Activated CD8-positive, alpha-beta T cell treated with anti-CD3 and anti-CD28 coated beads for 36 hours (primary cell): ENCODE data around the gene TRIM27. TPM values are rescaled to one million over a fixed set of nuclear protein-coding genes. Genes with fewer than 3 reads are reported as not detected.
"Not testable (repeated sequence)": the region's sequence is repeated elsewhere in the genome, so short reads cannot be mapped to it uniquely, and the experiment has no call there.

Source experiments
- ATAC-seq: fragments of 200-7000 bp; cut with Tn5 transposase; one replicate; pipeline ENCODE4 v1.10.0; 2021; ENCODE audit warnings: mild to moderate bottlenecking, moderate library complexity
- CTCF ChIA-PET: fragments of 350-600 bp; sonication (Branson Sonifier 250); formaldehyde crosslinking; loops from one replicate; lab custom pipeline; 2021; ENCODE audit warnings: antibody characterized with exemption; lab: Charles Lee
- POLR2A ChIA-PET: fragments of 350-600 bp; sonication (Branson Sonifier 250); formaldehyde crosslinking; loops from one replicate; lab custom pipeline; 2021; ENCODE audit warnings: antibody characterized with exemption; lab: Charles Lee
- DNase-seq: peaks from one replicate; pipeline ENCODE4 v3.0.0-alpha.2; 2020
- H3K27ac Mint-ChIP-seq: one replicate; pipeline ENCODE4 v1.8.0; 2021; ENCODE audit warnings: mild to moderate bottlenecking, mixed read lengths
- H3K27me3 Mint-ChIP-seq: one replicate; pipeline ENCODE4 v1.8.0; 2021; ENCODE audit warnings: mixed read lengths
- H3K36me3 Mint-ChIP-seq: one replicate; pipeline ENCODE4 v1.8.0; 2021; ENCODE audit warnings: low read depth, mixed read lengths
- H3K4me1 Mint-ChIP-seq: one replicate; pipeline ENCODE4 v1.8.0; 2021; ENCODE audit warnings: low read depth, mixed read lengths
- H3K4me3 Mint-ChIP-seq: one replicate; pipeline ENCODE4 v1.8.0; 2021; ENCODE audit warnings: mild to moderate bottlenecking, moderate library complexity, mixed read lengths
- H3K9me3 Mint-ChIP-seq: one replicate; pipeline ENCODE4 v1.8.0; 2021; ENCODE audit warnings: mixed read lengths
- CTCF ChIP-seq: fragments of 200-600 bp; IDR thresholded peaks from one replicate; pipeline ENCODE4 v1.8.0; 2022; ENCODE audit warnings: antibody characterized with exemption, mild to moderate bottlenecking
- intact Hi-C: fragments of 100-400 bp; cut with micrococcal nuclease; formaldehyde crosslinking; loops from one replicate; pipeline ENCODE4 v1.10.0; 2022
- total RNA-seq, 2 experiments: library from RNA; stranded (reverse); gene quantifications; one replicate each; pipeline ENCODE4 v1.2.3, GENCODE V29; 2021

Gene TRIM27
- total RNA-seq, 2 experiments from 2014 or later, result 45.6 to 46.4 TPM

DNA sequence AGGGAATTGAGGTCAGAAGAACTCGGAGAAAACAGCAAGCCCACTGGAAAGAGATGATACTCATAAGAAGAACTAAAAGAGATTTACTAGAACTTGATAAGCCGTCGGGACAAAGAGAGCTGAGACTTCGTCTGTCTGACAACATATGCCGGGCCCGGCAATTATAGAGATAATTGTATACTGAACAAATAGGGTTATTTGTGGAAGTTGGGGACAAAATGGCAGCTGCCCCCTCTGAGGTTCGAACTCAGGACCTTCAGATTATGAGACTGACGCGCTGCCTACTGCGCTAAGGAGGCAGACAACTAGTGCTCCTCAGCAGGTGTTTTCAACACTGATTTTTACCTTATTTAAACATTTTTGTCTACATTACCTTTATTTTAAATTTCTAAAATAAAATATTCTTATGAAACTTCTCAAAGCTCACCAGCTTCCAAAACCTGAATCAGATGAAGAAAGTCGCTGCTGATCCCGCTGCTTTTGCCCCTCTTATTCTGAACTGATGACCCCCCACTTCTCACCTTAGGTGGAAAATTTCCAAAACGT is 29.3 kb upstream of the TRIM27 start:
- Mint-ChIP-seq H3K4me3 (peak overlapping the region; percentile 78), H3K27ac (peak overlapping the region; percentile 31), H3K36me3 (peaks cover 1% of the 10 kb centered on the region), H3K4me1 (peaks cover 7% of the 10 kb centered on the region), H3K27me3 (peaks cover 8% of the 10 kb centered on the region), H3K9me3 (no peaks in the 10 kb centered on the region)
- ChIA-PET POLR2A (interaction anchor here (0.6 to 1.1 kb wide), 3 partner anchors 12 to 1168 kb away, joined by 3 to 7 read pairs (median 3); no protein-coding TSS in a partner anchor), CTCF (interaction anchor here (0.9 to 1.4 kb wide), 2 partner anchors 63 to 116 kb away, joined by 3 read pairs; no protein-coding TSS in a partner anchor)
- intact Hi-C loops, result no loop called here
- ATAC-seq (peak; percentile 88), DNase-seq (peak; percentile 80)
- no peak for TF ChIP-seq CTCF

GRCh38 chr6:28949656-28950195 is 25.9 kb upstream of the TRIM27 start:
- H3K4me1 Mint-ChIP-seq, POLR2A ChIA-PET, H3K36me3 Mint-ChIP-seq, H3K27ac Mint-ChIP-seq, H3K4me3 Mint-ChIP-seq, H3K9me3 Mint-ChIP-seq, H3K27me3 Mint-ChIP-seq, CTCF ChIA-PET, DNase-seq, ATAC-seq: not testable (repeated sequence)
- intact Hi-C loops, result loop anchor here (2.0 kb wide), 1 partner anchor 31 kb away; no protein-coding TSS in a partner anchor

- Mint-ChIP-seq H3K9me3 (no peaks in the 10 kb centered on the region), H3K36me3 (peaks cover 4% of the 10 kb centered on the region), H3K27me3 (no peaks in the 10 kb centered on the region), H3K27ac (no peak overlapping the region), H3K4me3 (no peak overlapping the region), H3K4me1 (peaks cover 4% of the 10 kb centered on the region)
- ChIA-PET POLR2A (no interaction called here), CTCF (no interaction called here)
- ATAC-seq (no peak), DNase-seq (no peak)
- intact Hi-C loops, result no loop called here
- no peak for TF ChIP-seq CTCF
Measured at GRCh38 chr6:28948782-28949486, 25.1 kb upstream of the TRIM27 start.

DNA sequence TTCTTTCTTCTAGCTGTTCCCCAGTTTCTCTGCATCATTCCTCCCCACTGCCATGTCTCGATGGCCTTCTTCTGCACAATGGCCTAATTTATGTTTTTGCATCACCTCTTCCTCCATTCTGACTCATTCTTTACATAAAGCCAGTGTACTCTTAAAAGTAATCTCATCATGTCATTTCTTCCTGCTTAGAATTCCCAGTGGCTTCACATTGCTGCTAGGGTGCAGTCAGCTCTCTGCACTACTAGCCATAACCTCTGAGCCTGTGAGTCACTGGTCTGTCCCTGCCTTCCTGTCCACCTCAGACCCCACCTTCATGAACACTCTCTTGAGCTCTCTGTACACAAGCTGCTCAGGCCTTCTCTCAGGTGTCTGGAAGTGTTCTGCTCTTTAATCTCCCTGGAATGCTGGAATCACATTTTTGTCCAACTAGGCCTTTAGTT is 24.1 kb upstream of the TRIM27 start:
- intact Hi-C loops, result no loop called here
- no peak for TF ChIP-seq CTCF
- no peak overlapping the region for H3K4me3 Mint-ChIP-seq
- DNase-seq (no peak), ATAC-seq (no peak)
- peaks cover 14% of the 10 kb centered on the region for H3K4me1 Mint-ChIP-seq
- H3K27me3 Mint-ChIP-seq, result peaks cover 2% of the 10 kb centered on the region
- CTCF ChIA-PET, result no interaction called here
- POLR2A ChIA-PET, result interaction anchor here (1.1 kb wide), 1 partner anchor 64 kb away, joined by 3 read pairs; no protein-coding TSS in a partner anchor
- H3K9me3 Mint-ChIP-seq, result no peaks in the 10 kb centered on the region
- no peak overlapping the region for H3K27ac Mint-ChIP-seq
- peaks cover 4% of the 10 kb centered on the region for H3K36me3 Mint-ChIP-seq

- ATAC-seq (no peak), DNase-seq (no peak)
- Mint-ChIP-seq H3K4me3 (no peak overlapping the region), H3K27me3 (peaks cover 2% of the 10 kb centered on the region), H3K27ac (no peak overlapping the region), H3K9me3 (no peaks in the 10 kb centered on the region), H3K4me1 (peaks cover 17% of the 10 kb centered on the region), H3K36me3 (peaks cover 4% of the 10 kb centered on the region)
- TF ChIP-seq CTCF, result no peak
- intact Hi-C loops, result no loop called here
- ChIA-PET CTCF (interaction anchor here (1.8 kb wide), 1 partner anchor 110 kb away, joined by 6 read pairs; no protein-coding TSS in a partner anchor), POLR2A (interaction anchor here (1.1 kb wide), 1 partner anchor 63 kb away, joined by 3 read pairs; no protein-coding TSS in a partner anchor)
Measured at GRCh38 chr6:28947067-28947765, 23.4 kb upstream of the TRIM27 start.
